ENCODE results near the gene USP34. TPM values are rescaled to one million over a fixed set of nuclear protein-coding genes. Genes with fewer than 3 reads are reported as not detected.

The USP34 gene
- total RNA-seq, 2 donors from 2014 or later: 66.0 to 76.0 TPM

GRCh38 chr2:61238219-61239012, 232.5 kb downstream of the USP34 start:
- Histone ChIP-seq H3K9me3 (no peaks in the 10 kb centered on the region), H3K36me3 (peaks cover 43% of the 10 kb centered on the region), H3K27ac (no peak overlapping the region), H3K27me3 (no peaks in the 10 kb centered on the region), H3K4me1 (no peaks in the 10 kb centered on the region), H3K4me3 (no peak overlapping the region)
- TF ChIP-seq, protein P1, sequence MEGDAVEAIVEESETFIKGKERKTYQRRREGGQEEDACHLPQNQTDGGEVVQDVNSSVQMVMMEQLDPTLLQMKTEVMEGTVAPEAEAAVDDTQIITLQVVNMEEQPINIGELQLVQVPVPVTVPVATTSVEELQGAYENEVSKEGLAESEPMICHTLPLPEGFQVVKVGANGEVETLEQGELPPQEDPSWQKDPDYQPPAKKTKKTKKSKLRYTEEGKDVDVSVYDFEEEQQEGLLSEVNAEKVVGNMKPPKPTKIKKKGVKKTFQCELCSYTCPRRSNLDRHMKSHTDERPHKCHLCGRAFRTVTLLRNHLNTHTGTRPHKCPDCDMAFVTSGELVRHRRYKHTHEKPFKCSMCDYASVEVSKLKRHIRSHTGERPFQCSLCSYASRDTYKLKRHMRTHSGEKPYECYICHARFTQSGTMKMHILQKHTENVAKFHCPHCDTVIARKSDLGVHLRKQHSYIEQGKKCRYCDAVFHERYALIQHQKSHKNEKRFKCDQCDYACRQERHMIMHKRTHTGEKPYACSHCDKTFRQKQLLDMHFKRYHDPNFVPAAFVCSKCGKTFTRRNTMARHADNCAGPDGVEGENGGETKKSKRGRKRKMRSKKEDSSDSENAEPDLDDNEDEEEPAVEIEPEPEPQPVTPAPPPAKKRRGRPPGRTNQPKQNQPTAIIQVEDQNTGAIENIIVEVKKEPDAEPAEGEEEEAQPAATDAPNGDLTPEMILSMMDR (IDR thresholded peaks at IDR 0.05): no peak
- no peak for DNase-seq (ENCODE audit: low spot score)

GRCh38 chr2:61235716-61236115, 235.2 kb downstream of the USP34 start:
- Histone ChIP-seq H3K4me1 (no peaks in the 10 kb centered on the region), H3K27me3 (no peaks in the 10 kb centered on the region), H3K9me3 (no peaks in the 10 kb centered on the region), H3K27ac (no peak overlapping the region), H3K4me3 (no peak overlapping the region), H3K36me3 (peaks cover 48% of the 10 kb centered on the region)
- no peak for DNase-seq (ENCODE audit: low spot score)
- TF ChIP-seq, protein P1 (IDR thresholded peaks at IDR 0.05): no peak

- H3K27ac ChIP-seq: no peak overlapping the region
- H3K4me1 ChIP-seq: no peaks in the 10 kb centered on the region
- H3K36me3 ChIP-seq: peaks cover 61% of the 10 kb centered on the region
- TF ChIP-seq, protein P1 (IDR thresholded peaks at IDR 0.05): no peak
- DNase-seq (ENCODE audit: low spot score): no peak
- no peak overlapping the region for H3K4me3 ChIP-seq
- H3K9me3 ChIP-seq: no peaks in the 10 kb centered on the region
- H3K27me3 ChIP-seq: no peaks in the 10 kb centered on the region
These were observed 237.3 kb downstream of the USP34 start for GRCh38 chr2:61233581-61233980.

DNA sequence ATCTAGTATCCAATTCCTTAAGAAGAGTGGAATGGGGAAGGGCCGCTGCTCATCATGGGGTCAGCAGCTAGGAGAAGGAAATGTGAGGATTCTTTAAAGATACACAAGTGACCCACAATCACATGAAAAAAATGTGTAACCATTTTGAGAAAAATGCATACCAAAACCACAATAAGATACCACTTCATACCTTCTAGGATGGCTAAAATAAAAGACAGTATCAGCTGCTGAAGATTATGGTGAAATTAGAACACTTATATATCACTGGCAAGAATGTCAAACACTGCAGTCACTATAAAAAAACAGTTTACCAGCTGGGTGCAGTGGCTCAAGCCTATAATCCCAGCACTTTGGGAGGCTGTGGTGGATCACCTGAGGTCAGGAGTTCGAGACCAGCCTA, 241.0 kb downstream of the USP34 start:
- DNase-seq (ENCODE audit: low spot score): no peak
- H3K9me3 ChIP-seq: no peaks in the 10 kb centered on the region
- H3K27me3 ChIP-seq: no peaks in the 10 kb centered on the region
- peaks cover 78% of the 10 kb centered on the region for H3K36me3 ChIP-seq
- TF ChIP-seq, protein P1 (IDR thresholded peaks at IDR 0.05): no peak
- H3K4me3 ChIP-seq: no peak overlapping the region
- no peak overlapping the region for H3K27ac ChIP-seq
- H3K4me1 ChIP-seq: no peaks in the 10 kb centered on the region

- H3K4me1 ChIP-seq: no peaks in the 10 kb centered on the region
- no peak overlapping the region for H3K4me3 ChIP-seq
- no peak overlapping the region for H3K27ac ChIP-seq
- H3K36me3 ChIP-seq: peaks cover 40% of the 10 kb centered on the region
- no peaks in the 10 kb centered on the region for H3K9me3 ChIP-seq
- TF ChIP-seq, protein P1 (IDR thresholded peaks at IDR 0.05): no peak
- H3K27me3 ChIP-seq: no peaks in the 10 kb centered on the region
- DNase-seq (ENCODE audit: low spot score): no peak
These were observed 248.3 kb downstream of the USP34 start for GRCh38 chr2:61222567-61222966.

DNA sequence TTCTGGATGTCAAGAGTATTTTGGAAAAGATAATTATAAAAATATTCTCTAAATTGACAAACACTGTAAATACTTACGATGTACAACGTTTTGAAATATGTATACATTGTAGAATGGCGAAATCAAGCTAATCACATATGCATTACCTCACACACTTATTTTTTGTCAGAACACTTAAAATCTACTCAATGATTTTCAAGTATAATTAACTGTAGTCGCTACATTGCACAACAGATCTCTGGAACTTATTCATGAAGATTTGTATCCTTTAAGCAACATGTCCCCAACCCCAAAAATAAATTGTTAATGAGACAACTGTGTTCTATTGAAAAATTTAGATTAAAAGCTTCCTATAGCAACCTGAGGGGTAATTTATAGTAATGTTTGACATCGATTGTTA, 249.1 kb downstream of the USP34 start:
- no peak for DNase-seq (ENCODE audit: low spot score)
- Histone ChIP-seq H3K4me1 (no peaks in the 10 kb centered on the region), H3K9me3 (no peaks in the 10 kb centered on the region), H3K27me3 (no peaks in the 10 kb centered on the region), H3K27ac (no peak overlapping the region), H3K36me3 (peaks cover 33% of the 10 kb centered on the region), H3K4me3 (no peak overlapping the region)
- TF ChIP-seq, protein P1 (IDR thresholded peaks at IDR 0.05): no peak
